Ovary (tissue), 9 donors: Measurements from ENCODE around the gene LYSMD3. TPM values are rescaled to one million over a fixed set of nuclear protein-coding genes. Genes with fewer than 3 reads are reported as not detected.

Source experiments
- DNase-seq, 5 donors: peaks; one replicate each; pipeline ENCODE4 v3.0.0-alpha.2; 2019 to 2020
- H3K27ac ChIP-seq, 2 donors: fragments of 200-600 bp; one replicate each; pipeline versions ENCODE4 v1.5.1 to v1.8.0; 2019 to 2022
- H3K27me3 ChIP-seq: fragments of 200-600 bp; one replicate; pipeline ENCODE4 v1.8.0; 2022
- H3K36me3 ChIP-seq: fragments of 200-600 bp; sonication (generic); one replicate; pipeline ENCODE4 v1.5.1; 2019
- H3K4me1 ChIP-seq: one replicate; pipeline ENCODE4 v1.8.1; 2013; ENCODE audit warnings: mild to moderate bottlenecking, moderate library complexity; ENCODE audit not compliant: insufficient read depth
- H3K4me3 ChIP-seq: fragments of 200-600 bp; sonication (generic); one replicate; pipeline ENCODE4 v1.5.1; 2017
- H3K9me3 ChIP-seq, 2 donors: fragments of 200-600 bp in 1 of 2; sonication (generic) in 1 of 2; one replicate each; pipeline versions ENCODE4 v1.5.1 to v1.8.1; 2013 to 2019; ENCODE audit warnings: mild to moderate bottlenecking in 1 of 2, moderate library complexity in 1 of 2
- CTCF ChIP-seq, 3 donors: fragments of 450-650 bp in 2 of 3; fragments of 200-600 bp in 1 of 3; IDR thresholded peaks; one replicate each; pipeline versions ENCODE4 v1.5.1 to v1.8.0; 2016 to 2022; ENCODE audit warnings: antibody characterized with exemption in 3 of 3, mild to moderate bottlenecking in 1 of 3
- EP300 ChIP-seq: sonication (generic); formaldehyde crosslinking; IDR thresholded peaks from one replicate; pipeline ENCODE4 v1.6.1; 2017; ENCODE audit warnings: antibody characterized with exemption
- POLR2A ChIP-seq: fragments of 450-650 bp; IDR thresholded peaks from one replicate; pipeline ENCODE4 v1.6.1; 2017; ENCODE audit warnings: antibody characterized with exemption, mild to moderate bottlenecking, moderate library complexity
- WGBS, 3 donors: extraction: QIAGEN DNeasy Blood & Tissue Kit in 1 of 3; methylation state at CpG; one replicate each; pipeline versions ENCODE4 v1.1.5 to v1.1.7; 2013 to 2017; 5-methylcytosine and 5-hydroxymethylcytosine counted together
- intact Hi-C, 4 donors: fragments of 100-400 bp; cut with DNase I; formaldehyde crosslinking; loops; one replicate each; pipeline versions ENCODE4 v1.11.0 to v1.15.1; 2022 to 2023
- polyA plus RNA-seq, 2 donors: library from polyadenylated mRNA; stranded (reverse); fragments of 200-250 nt in 1 of 2; fragments of 350-450 nt in 1 of 2; fragmentation: Illumina TruSeq in 1 of 2; extraction: RNeasy Lipid Tissue Mini Kit (QIAGEN cat#74804) in 1 of 2; gene quantifications; one replicate each; pipeline ENCODE4 v1.2.3, GENCODE V29; 2013 to 2014
- total RNA-seq, 7 donors: library from RNA; depleted of rRNA in 2 of 7; stranded (reverse); fragments of >200 nt in 2 of 7; fragmentation: NEBNext Ultra II Directional in 3 of 7; extraction: Animal tissue kit (Norgen Biotek cat#: 25700) in 3 of 7; gene quantifications; one replicate each; pipeline versions ENCODE4 v1.1.0 to v1.2.4, GENCODE V29; 2016 to 2023
- donor health status: DM: no; HTN: no; CAD: no; lungs with moderate emphysema.
- donor health status: DM: no; HTN: no; CAD: no.
- donor health status: Bipolar disorder and iron deficiency.
- donor health status: DM: yes; HTN: yes; CAD: no.
- donor health status: DM: no; HTN: no; CAD: no.
- donor health status: DM: yes; HTN: yes; CAD: no.

Gene LYSMD3
- total and polyA plus RNA-seq, 9 donors: 10.7 to 26.8 (median 23.0) TPM

- no peak overlapping the region for H3K4me3 ChIP-seq
- no peak for DNase-seq
- no peaks in the 10 kb centered on the region for H3K4me1 ChIP-seq
- no peaks in the 10 kb centered on the region for H3K36me3 ChIP-seq
- H3K9me3 ChIP-seq: no peaks in the 10 kb centered on the region
- no peaks in the 10 kb centered on the region for H3K27me3 ChIP-seq
- intact Hi-C loops: no loop called here
- no peak for TF ChIP-seq POLR2A
- TF ChIP-seq EP300: no peak
- TF ChIP-seq CTCF (IDR thresholded peaks at IDR 0.05): no peak
- H3K27ac ChIP-seq: no peak overlapping the region
- 86 to 100% (median 89%) methylated on average over 1 of the region's 1 CpG for WGBS, 3 donors
These were observed 34.2 kb downstream of the LYSMD3 start for GRCh38 chr5:90495146-90495545.

GRCh38 chr5:90494043-90494442 is 35.3 kb downstream of the LYSMD3 start:
- intact Hi-C loops: no loop called here
- H3K4me1 ChIP-seq: no peaks in the 10 kb centered on the region

GRCh38 chr5:90488791-90489190 is 40.6 kb downstream of the LYSMD3 start:
- 62 to 72% (median 69%) methylated on average over 2 of the region's 2 CpGs for WGBS, 3 donors
- no peaks in the 10 kb centered on the region for H3K4me1 ChIP-seq
- no peak overlapping the region for H3K27ac ChIP-seq

More at GRCh38 chr5:90494043-90494442, 35.3 kb downstream of the LYSMD3 start:
- TF ChIP-seq POLR2A: no peak
- H3K27ac ChIP-seq: no peak overlapping the region
- no peaks in the 10 kb centered on the region for H3K36me3 ChIP-seq
- DNase-seq: no peak
- H3K27me3 ChIP-seq: no peaks in the 10 kb centered on the region
- H3K4me3 ChIP-seq: no peak overlapping the region
- no peaks in the 10 kb centered on the region for H3K9me3 ChIP-seq

GRCh38 chr5:90484540-90484939 is 44.8 kb downstream of the LYSMD3 start:
- Histone ChIP-seq H3K27ac (no peak overlapping the region), H3K4me3 (no peak overlapping the region), H3K9me3 (no peaks in the 10 kb centered on the region), H3K27me3 (no peaks in the 10 kb centered on the region), H3K4me1 (no peaks in the 10 kb centered on the region), H3K36me3 (no peaks in the 10 kb centered on the region)
- no peak for DNase-seq
- 30 to 46% (median 38%) methylated on average over 3 of the region's 3 CpGs for WGBS, 3 donors
- TF ChIP-seq CTCF (IDR thresholded peaks at IDR 0.05) (no peak), EP300 (no peak), POLR2A (no peak)
- intact Hi-C loops: no loop called here

More at GRCh38 chr5:90488791-90489190, 40.6 kb downstream of the LYSMD3 start:
- intact Hi-C loops: no loop called here
- TF ChIP-seq CTCF (IDR thresholded peaks at IDR 0.05) (no peak), EP300 (no peak), POLR2A (no peak)
- Histone ChIP-seq H3K9me3 (no peaks in the 10 kb centered on the region), H3K27me3 (no peaks in the 10 kb centered on the region), H3K36me3 (no peaks in the 10 kb centered on the region), H3K4me3 (no peak overlapping the region)
- no peak for DNase-seq

- H3K4me3 ChIP-seq: no peak overlapping the region
- no peaks in the 10 kb centered on the region for H3K9me3 ChIP-seq
- intact Hi-C loops: no loop called here
- no peaks in the 10 kb centered on the region for H3K27me3 ChIP-seq
- DNase-seq: no peak
- no peak for TF ChIP-seq POLR2A
- no peak for TF ChIP-seq CTCF (IDR thresholded peaks at IDR 0.05)
- TF ChIP-seq EP300: no peak
- WGBS, 3 donors: 90 to 93% (median 93%) methylated on average over 8 of the region's 8 CpGs
- H3K27ac ChIP-seq: no peak overlapping the region
- H3K4me1 ChIP-seq: no peaks in the 10 kb centered on the region
- H3K36me3 ChIP-seq: no peaks in the 10 kb centered on the region
These were observed 46.2 kb downstream of the LYSMD3 start for GRCh38 chr5:90483206-90483605.
